Osteocyte (in vitro differentiated cells): Measurements from ENCODE around the gene ZNF677. TPM values are rescaled to one million over a fixed set of nuclear protein-coding genes. Genes with fewer than 3 reads are reported as not detected.
A peak's percentile ranks its signal among the peaks of the same experiment; 100 is the strongest.
"Not testable (repeated sequence)": the region's sequence is repeated elsewhere in the genome, so short reads cannot be mapped to it uniquely, and the experiment has no call there.

ENCODE experiments used
- DNase-seq: peaks from one replicate; pipeline ENCODE4 v3.0.0; 2021; ENCODE audit warnings: mixed read lengths; ENCODE audit not compliant: unreplicated experiment; ENCODE audit errors: extremely low spot score
- H3K27ac Mint-ChIP-seq: one replicate; pipeline ENCODE4 v1.8.0; 2021; ENCODE audit warnings: mild to moderate bottlenecking, mixed read lengths; ENCODE audit not compliant: unreplicated experiment
- H3K27me3 Mint-ChIP-seq: one replicate; pipeline ENCODE4 v1.8.0; 2021; ENCODE audit warnings: mixed read lengths; ENCODE audit not compliant: unreplicated experiment
- H3K36me3 Mint-ChIP-seq: one replicate; pipeline ENCODE4 v1.8.0; 2021; ENCODE audit warnings: mixed read lengths; ENCODE audit not compliant: unreplicated experiment
- H3K4me1 Mint-ChIP-seq: one replicate; pipeline ENCODE4 v1.8.0; 2021; ENCODE audit warnings: mixed read lengths; ENCODE audit not compliant: unreplicated experiment
- H3K4me3 Mint-ChIP-seq: one replicate; pipeline ENCODE4 v1.8.0; 2021; ENCODE audit warnings: mild to moderate bottlenecking, moderate library complexity, mixed read lengths; ENCODE audit not compliant: unreplicated experiment
- H3K9me3 Mint-ChIP-seq: one replicate; pipeline ENCODE4 v1.8.0; 2021; ENCODE audit warnings: mixed read lengths; ENCODE audit not compliant: unreplicated experiment
- CTCF ChIP-seq: fragments of 200-600 bp; sonication (generic); IDR thresholded peaks from 2 replicates; pipeline ENCODE4 v1.5.0; 2021; ENCODE audit warnings: antibody characterized with exemption, mild to moderate bottlenecking, moderate library complexity
- total RNA-seq: library from RNA; stranded (reverse); gene quantifications from 2 replicates; pipeline ENCODE4 v1.2.1, GENCODE V29; 2021

Gene ZNF677
- total RNA-seq, 1 donor from 2014 or later: 28.4 TPM

- no peak for DNase-seq
- Mint-ChIP-seq H3K4me3 (peak overlapping the region; percentile 34), H3K27ac (peak overlapping the region; percentile 31), H3K9me3 (peaks cover 3% of the 10 kb centered on the region), H3K27me3 (no peaks in the 10 kb centered on the region), H3K4me1 (peaks cover 19% of the 10 kb centered on the region), H3K36me3 (peaks cover 11% of the 10 kb centered on the region)
- peak; percentile 91 for TF ChIP-seq CTCF
These were observed 59.3 kb downstream of the ZNF677 start for GRCh38 chr19:53195265-53195903.

DNA sequence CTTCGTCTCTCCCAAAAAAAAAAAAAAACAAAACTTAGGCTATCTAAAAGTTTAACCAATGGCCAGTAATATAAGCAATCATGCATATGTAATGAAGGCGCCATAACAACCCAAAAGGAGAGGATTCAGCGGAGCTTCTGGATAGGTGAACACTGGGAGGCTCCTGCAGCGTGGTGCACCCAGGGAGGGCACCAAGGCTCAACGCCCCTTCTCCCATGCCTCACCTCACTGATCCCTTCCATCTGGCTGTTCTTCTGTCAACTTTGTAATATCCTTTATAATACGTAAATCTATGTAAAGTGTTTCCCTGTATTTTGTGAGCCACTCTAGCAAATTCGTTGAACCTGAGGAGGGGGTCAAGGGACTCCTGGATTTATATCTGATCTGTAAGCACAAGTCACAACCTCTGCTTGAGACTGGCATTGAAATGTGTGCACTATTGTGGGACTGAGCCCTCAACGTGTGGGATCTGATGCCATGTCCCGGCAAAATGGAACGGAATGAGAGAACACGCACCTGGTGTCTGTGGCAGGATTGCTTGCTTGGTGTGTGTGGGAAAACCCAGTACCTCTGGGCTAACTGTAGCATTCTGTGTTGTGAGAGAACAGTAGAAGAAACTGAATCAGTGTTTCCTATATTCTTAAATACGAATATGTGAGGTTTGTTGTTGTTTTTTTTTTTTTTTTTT lies 61.0 kb downstream of the ZNF677 start:
- peak overlapping the region; percentile 92 for H3K27ac Mint-ChIP-seq
- peaks cover 19% of the 10 kb centered on the region for H3K4me1 Mint-ChIP-seq
- H3K4me3 Mint-ChIP-seq: peak overlapping the region; percentile 91
- TF ChIP-seq CTCF: no peak
- peaks cover 10% of the 10 kb centered on the region for H3K36me3 Mint-ChIP-seq
- H3K27me3 Mint-ChIP-seq: no peaks in the 10 kb centered on the region
- no peaks in the 10 kb centered on the region for H3K9me3 Mint-ChIP-seq
- DNase-seq: no peak

GRCh38 chr19:53192771-53193534 lies 61.7 kb downstream of the ZNF677 start, which contains the start of gene ZNF665:
TSS of gene ZNF665 (minus strand) at chr19:53193358. CDS start at chr19:53182898, 10,460 bp downstream.
- TF ChIP-seq CTCF: no peak
- Mint-ChIP-seq H3K9me3 (no peaks in the 10 kb centered on the region), H3K27ac (peak within 1 kb of the TSS; percentile 92), H3K27me3 (no peaks in the 10 kb centered on the region), H3K4me3 (peak within 1 kb of the TSS; percentile 91), H3K36me3 (peaks cover 10% of the 10 kb centered on the region), H3K4me1 (peaks cover 19% of the 10 kb centered on the region)
- DNase-seq: peak; percentile 92

GRCh38 chr19:53190253-53190652 lies 64.4 kb downstream of the ZNF677 start:
- Mint-ChIP-seq H3K36me3 (peaks cover 10% of the 10 kb centered on the region), H3K27ac (no peak overlapping the region), H3K4me1 (peaks cover 14% of the 10 kb centered on the region), H3K4me3 (no peak overlapping the region), H3K9me3 (no peaks in the 10 kb centered on the region), H3K27me3 (no peaks in the 10 kb centered on the region)
- no peak for TF ChIP-seq CTCF
- DNase-seq: no peak

DNA sequence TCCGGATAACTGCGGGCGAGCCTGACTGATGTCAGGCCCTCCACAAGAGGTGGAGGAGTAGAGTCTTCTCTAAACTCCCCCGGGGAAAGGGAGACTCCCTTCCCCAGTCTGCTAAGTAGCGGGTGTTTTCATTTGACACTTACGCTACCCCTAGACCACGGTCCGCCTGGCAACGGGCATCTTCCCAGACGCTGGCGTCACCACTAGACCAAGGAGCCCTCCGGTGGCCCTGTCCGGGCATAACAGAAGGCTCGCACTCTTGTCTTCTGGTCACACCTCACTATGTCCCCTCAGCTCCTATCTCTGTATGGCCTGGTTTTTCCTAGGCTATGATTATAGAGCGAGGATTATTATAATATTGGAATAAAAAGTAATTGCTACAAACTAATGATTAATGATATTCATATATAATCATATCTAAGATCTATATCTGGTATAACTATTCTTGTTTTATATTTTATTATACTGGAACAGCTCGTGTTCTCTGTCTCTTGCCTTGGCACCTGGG lies 64.9 kb downstream of the ZNF677 start:
- H3K27ac Mint-ChIP-seq, H3K9me3 Mint-ChIP-seq, H3K27me3 Mint-ChIP-seq, H3K36me3 Mint-ChIP-seq, DNase-seq, H3K4me3 Mint-ChIP-seq: not testable (repeated sequence)
- H3K4me1 Mint-ChIP-seq: peaks cover 14% of the 10 kb centered on the region

Other genes starting within 250 kb of the ZNF677 start
- not detected in 2 replicates for gene ERVV-1, start 241.0 kb downstream of the ZNF677 start, total RNA-seq
- gene ERVV-2, start 210.1 kb downstream of the ZNF677 start, total RNA-seq: not detected in 2 replicates
- gene ZNF160, start 151.5 kb downstream of the ZNF677 start, total RNA-seq: 32.9 and 33.2 TPM in 2 replicates
- 7.2 and 10.6 TPM in 2 replicates for gene ZNF415, start 122.0 kb downstream of the ZNF677 start, total RNA-seq
- 15.3 and 15.9 TPM in 2 replicates for gene ZNF347, start 95.8 kb downstream of the ZNF677 start, total RNA-seq
- 5.1 TPM in 2 replicates for gene ZNF665, start 61.5 kb downstream of the ZNF677 start, total RNA-seq
- not detected in 2 replicates for gene VN1R2, start 3.4 kb upstream of the ZNF677 start, total RNA-seq
- not detected in 2 replicates for gene VN1R4, start 12.8 kb upstream of the ZNF677 start, total RNA-seq
- gene ZNF845, start 78.9 kb upstream of the ZNF677 start, total RNA-seq: 5.7 and 6.6 TPM in 2 replicates
- gene ZNF525, start 110.8 kb upstream of the ZNF677 start, total RNA-seq: 7.6 and 8.5 TPM in 2 replicates
- gene ZNF765, start 140.3 kb upstream of the ZNF677 start, total RNA-seq: 9.0 and 10.7 TPM in 2 replicates
- gene ZNF761, start 177.1 kb upstream of the ZNF677 start, total RNA-seq: 8.3 and 9.2 TPM in 2 replicates
- 4.4 and 4.5 TPM in 2 replicates for gene ZNF813, start 212.9 kb upstream of the ZNF677 start, total RNA-seq